DMS114 treated with DMSO at 0.1 percent for 48 hours (cell line): ENCODE measurements around the gene OXCT1.
"Not testable (repeated sequence)": the region's sequence is repeated elsewhere in the genome, so short reads cannot be mapped to it uniquely, and the experiment has no call there.

Experiments
- DNase-seq: peaks from one replicate; lab custom pipeline; 2025; ENCODE audit not compliant: unreplicated experiment; lab: John Stamatoyannopoulos, UW

OXCT1 gene

GRCh38 chr5:41831155-41831554, 39.1 kb downstream of the OXCT1 start:
- DNase-seq = no peak

GRCh38 chr5:41827792-41828191, 42.4 kb downstream of the OXCT1 start:
- DNase-seq = no peak

- DNase-seq = no peak
Observed at GRCh38 chr5:41822036-41822435, 48.2 kb downstream of the OXCT1 start.

- DNase-seq = no peak
Observed at GRCh38 chr5:41821051-41821450, 49.2 kb downstream of the OXCT1 start.

- no peak for DNase-seq
Observed at GRCh38 chr5:41820150-41820549, 50.1 kb downstream of the OXCT1 start.

- DNase-seq = no peak
Observed at GRCh38 chr5:41817625-41818301, 52.5 kb downstream of the OXCT1 start.

GRCh38 chr5:41815663-41816229, 54.5 kb downstream of the OXCT1 start:
- DNase-seq = no peak

- no peak for DNase-seq
Observed at GRCh38 chr5:41815261-41815660, 55.0 kb downstream of the OXCT1 start.

GRCh38 chr5:41814306-41814705, 55.9 kb downstream of the OXCT1 start:
- not testable (repeated sequence) for DNase-seq

- no peak for DNase-seq
Observed at GRCh38 chr5:41812156-41812555, 58.1 kb downstream of the OXCT1 start.

GRCh38 chr5:41809128-41809527, 61.1 kb downstream of the OXCT1 start:
- no peak for DNase-seq

GRCh38 chr5:41808294-41808693, 61.9 kb downstream of the OXCT1 start:
- DNase-seq = no peak

GRCh38 chr5:41797662-41798061, 72.6 kb downstream of the OXCT1 start:
- no peak for DNase-seq

GRCh38 chr5:41796061-41796460, 74.2 kb downstream of the OXCT1 start:
- no peak for DNase-seq

- DNase-seq = no peak
Observed at GRCh38 chr5:41795125-41795524, 75.1 kb downstream of the OXCT1 start.

GRCh38 chr5:41794471-41794870, 75.8 kb downstream of the OXCT1 start:
- no peak for DNase-seq

- DNase-seq = no peak
Observed at GRCh38 chr5:41793141-41793770, 77.0 kb downstream of the OXCT1 start.

GRCh38 chr5:41790038-41790776, 80.0 kb downstream of the OXCT1 start:
- DNase-seq = no peak

GRCh38 chr5:41789434-41789833, 80.8 kb downstream of the OXCT1 start:
- no peak for DNase-seq

GRCh38 chr5:41788941-41789368, 81.3 kb downstream of the OXCT1 start:
- DNase-seq = no peak

- no peak for DNase-seq
Observed at GRCh38 chr5:41787265-41787664, 83.0 kb downstream of the OXCT1 start.

GRCh38 chr5:41785061-41785460, 85.2 kb downstream of the OXCT1 start:
- no peak for DNase-seq
